ENCODE data around the gene MAPKAP1.

DNA sequence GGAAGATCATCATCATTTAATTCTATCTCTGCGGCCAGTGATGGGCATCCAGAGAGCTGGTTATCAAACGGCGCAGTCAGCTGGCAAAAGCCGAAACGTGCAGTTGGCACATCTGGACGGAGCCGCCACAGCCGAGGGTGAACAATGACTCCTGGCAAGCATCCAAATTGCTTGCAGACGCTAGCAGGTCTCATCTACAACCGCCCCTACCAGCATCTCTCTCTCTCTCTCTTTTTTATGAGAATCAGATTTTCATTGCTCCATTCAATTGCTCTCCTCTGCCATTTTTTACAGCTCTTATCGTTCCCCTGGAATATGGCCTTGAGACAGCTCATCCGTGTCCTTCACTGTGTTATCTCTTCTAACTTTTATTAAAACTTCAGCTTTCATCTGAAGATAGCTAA is 165.2 kb downstream of the MAPKAP1 start:
- no peak for TF ChIP-seq POLR2A (IDR thresholded peaks at IDR 0.05)
- TF ChIP-seq, protein P1, sequence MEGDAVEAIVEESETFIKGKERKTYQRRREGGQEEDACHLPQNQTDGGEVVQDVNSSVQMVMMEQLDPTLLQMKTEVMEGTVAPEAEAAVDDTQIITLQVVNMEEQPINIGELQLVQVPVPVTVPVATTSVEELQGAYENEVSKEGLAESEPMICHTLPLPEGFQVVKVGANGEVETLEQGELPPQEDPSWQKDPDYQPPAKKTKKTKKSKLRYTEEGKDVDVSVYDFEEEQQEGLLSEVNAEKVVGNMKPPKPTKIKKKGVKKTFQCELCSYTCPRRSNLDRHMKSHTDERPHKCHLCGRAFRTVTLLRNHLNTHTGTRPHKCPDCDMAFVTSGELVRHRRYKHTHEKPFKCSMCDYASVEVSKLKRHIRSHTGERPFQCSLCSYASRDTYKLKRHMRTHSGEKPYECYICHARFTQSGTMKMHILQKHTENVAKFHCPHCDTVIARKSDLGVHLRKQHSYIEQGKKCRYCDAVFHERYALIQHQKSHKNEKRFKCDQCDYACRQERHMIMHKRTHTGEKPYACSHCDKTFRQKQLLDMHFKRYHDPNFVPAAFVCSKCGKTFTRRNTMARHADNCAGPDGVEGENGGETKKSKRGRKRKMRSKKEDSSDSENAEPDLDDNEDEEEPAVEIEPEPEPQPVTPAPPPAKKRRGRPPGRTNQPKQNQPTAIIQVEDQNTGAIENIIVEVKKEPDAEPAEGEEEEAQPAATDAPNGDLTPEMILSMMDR (IDR thresholded peaks at IDR 0.05), result no peak
- TF ChIP-seq POLR2AphosphoS5 (IDR thresholded peaks at IDR 0.05; ENCODE audit: insufficient read depth in 1 of 2, low read depth in 1 of 2), result no peak

Data from vagina (tissue), 2 donors.